NCI-H2171 treated with DMSO at 0.1 percent for 48 hours (cell line): Measurements from ENCODE around the gene CCDC201.
A peak's percentile ranks its signal among the peaks of the same experiment; 100 is the strongest.
"Not testable (repeated sequence)": the region's sequence is repeated elsewhere in the genome, so short reads cannot be mapped to it uniquely, and the experiment has no call there.

Source experiments
- DNase-seq: peaks from one replicate; lab custom pipeline; 2025; lab: John Stamatoyannopoulos, UW

CCDC201 gene

GRCh38 chr7:45874408-45875131, 1.7 kb upstream of the CCDC201 start:
- DNase-seq = no peak

- peak; percentile 55 for DNase-seq
These were observed 473 bp upstream of the CCDC201 start for GRCh38 chr7:45873355-45873754.

- no peak for DNase-seq
These were observed 507 bp downstream of the CCDC201 start for GRCh38 chr7:45872116-45873034.

GRCh38 chr7:45869426-45869825, 3.5 kb downstream of the CCDC201 start:
- DNase-seq = no peak

- DNase-seq = no peak
These were observed 5.4 kb downstream of the CCDC201 start for GRCh38 chr7:45867471-45867870.

GRCh38 chr7:45865594-45866410, 7.1 kb downstream of the CCDC201 start:
- no peak for DNase-seq

GRCh38 chr7:45863715-45864114, 9.2 kb downstream of the CCDC201 start:
- DNase-seq = no peak

- not testable (repeated sequence) for DNase-seq
These were observed 16.0 kb downstream of the CCDC201 start for GRCh38 chr7:45856888-45857287.

- not testable (repeated sequence) for DNase-seq
These were observed 17.2 kb downstream of the CCDC201 start for GRCh38 chr7:45855680-45856079.

- not testable (repeated sequence) for DNase-seq
These were observed 19.4 kb downstream of the CCDC201 start for GRCh38 chr7:45853491-45853890.

- DNase-seq = not testable (repeated sequence)
These were observed 19.9 kb downstream of the CCDC201 start for GRCh38 chr7:45852984-45853383.

GRCh38 chr7:45848734-45849133, 24.1 kb downstream of the CCDC201 start:
- DNase-seq = not testable (repeated sequence)

- not testable (repeated sequence) for DNase-seq
These were observed 26.3 kb downstream of the CCDC201 start for GRCh38 chr7:45846536-45846935.

GRCh38 chr7:45841926-45842717, 30.8 kb downstream of the CCDC201 start:
- DNase-seq = peak; percentile 65

- DNase-seq = not testable (repeated sequence)
These were observed 34.0 kb downstream of the CCDC201 start for GRCh38 chr7:45838852-45839251.

- peak; percentile 93 for DNase-seq
These were observed 40.3 kb downstream of the CCDC201 start for GRCh38 chr7:45832433-45833177.

- not testable (repeated sequence) for DNase-seq
These were observed 43.0 kb downstream of the CCDC201 start for GRCh38 chr7:45829846-45830245.

GRCh38 chr7:45827731-45828130, 45.2 kb downstream of the CCDC201 start:
- not testable (repeated sequence) for DNase-seq

GRCh38 chr7:45826550-45826949, 46.3 kb downstream of the CCDC201 start:
- DNase-seq = not testable (repeated sequence)

- DNase-seq = not testable (repeated sequence)
These were observed 54.1 kb downstream of the CCDC201 start for GRCh38 chr7:45818763-45819162.
